ENCODE measurements around the gene KCNK15.

KCNK15 gene

DNA sequence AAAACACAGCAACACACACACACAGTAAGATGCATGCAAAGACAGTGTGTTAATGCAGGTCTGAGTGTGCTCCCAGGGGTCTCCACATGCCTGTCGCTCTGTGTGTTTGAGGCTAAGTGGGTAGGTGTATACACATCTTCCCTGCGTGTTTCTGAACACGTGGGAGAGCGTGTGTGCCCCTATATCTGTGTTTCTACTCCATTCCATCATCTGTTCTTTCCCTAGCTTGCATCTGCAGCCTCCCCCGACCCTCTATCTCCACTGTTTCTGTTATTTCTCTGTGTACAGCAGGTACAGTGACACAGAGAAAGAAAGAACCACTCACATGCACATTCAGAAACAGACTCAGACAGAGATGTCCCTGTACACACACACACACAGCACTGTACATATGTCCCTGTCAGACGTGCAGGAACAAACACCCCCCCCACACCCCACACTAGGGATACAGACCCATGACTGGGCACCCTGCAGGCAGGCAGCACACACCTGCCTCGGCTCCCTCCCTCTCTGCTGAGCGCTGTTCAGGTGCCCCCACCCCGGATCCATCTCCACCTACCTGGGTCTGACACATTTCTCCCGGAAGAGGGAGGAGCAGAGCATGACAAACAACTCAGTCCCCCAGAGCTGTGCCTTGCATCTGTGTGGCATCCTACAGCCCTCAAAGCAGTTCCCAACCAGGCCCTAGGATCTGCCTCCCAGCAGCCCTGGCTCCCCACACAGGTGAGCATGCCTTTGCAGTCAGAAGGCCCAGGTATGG is 27.6 kb downstream of the KCNK15 start:
- no peaks in the 10 kb centered on the region for H3K36me3 Mint-ChIP-seq
- peak; percentile 33 for ATAC-seq
- H3K9me3 Mint-ChIP-seq, result no peaks in the 10 kb centered on the region
- H3K27ac Mint-ChIP-seq, result no peak overlapping the region
- no peak for DNase-seq (ENCODE audit: low spot score in 2 of 2)
- H3K4me3 Mint-ChIP-seq, result no peak overlapping the region
- H3K4me1 Mint-ChIP-seq, result no peaks in the 10 kb centered on the region

DNA sequence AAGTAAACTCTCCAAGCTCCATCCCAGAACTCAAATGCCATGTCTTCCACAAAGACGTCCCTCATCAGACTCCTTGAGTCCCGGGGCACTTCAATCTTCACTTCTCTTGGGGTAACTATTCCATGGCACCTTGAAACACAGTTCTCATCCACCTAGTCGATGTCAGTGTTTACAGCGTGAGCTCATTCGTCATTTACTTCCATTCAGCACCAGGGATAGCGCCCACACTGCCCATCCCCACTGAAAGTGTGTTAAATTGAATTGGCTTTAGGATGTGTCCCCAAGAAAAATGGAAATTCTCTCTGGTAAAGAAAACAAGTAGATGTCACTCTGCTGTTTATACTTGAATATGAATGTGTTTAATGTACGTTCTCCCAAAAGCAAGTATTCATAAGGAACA is 31.3 kb downstream of the KCNK15 start:
- no peak overlapping the region for H3K4me3 Mint-ChIP-seq
- H3K27ac Mint-ChIP-seq, result no peak overlapping the region
- no peaks in the 10 kb centered on the region for H3K4me1 Mint-ChIP-seq
- H3K9me3 Mint-ChIP-seq, result peaks cover 3% of the 10 kb centered on the region
- ATAC-seq, result no peak
- H3K36me3 Mint-ChIP-seq, result no peaks in the 10 kb centered on the region
- no peak for DNase-seq (ENCODE audit: low spot score in 2 of 2)

DNA sequence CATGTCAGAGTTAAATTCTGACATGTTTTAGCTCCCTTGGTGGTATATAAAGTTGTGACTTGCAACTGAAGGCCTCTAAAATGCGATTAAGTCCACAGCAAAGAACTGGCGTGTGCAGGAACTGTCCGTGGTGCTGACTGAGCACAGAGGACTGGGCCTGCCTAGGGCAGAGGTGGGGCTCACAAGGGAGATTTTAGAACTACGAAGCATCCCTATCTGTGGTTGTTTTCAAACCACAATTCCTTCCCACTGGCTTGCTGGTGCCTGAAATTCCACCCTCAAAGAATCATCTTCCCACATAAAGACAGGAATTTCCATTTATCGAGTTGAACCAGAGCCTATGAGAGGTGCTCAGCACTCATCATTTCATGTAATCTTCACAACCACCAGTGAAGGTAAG is 34.6 kb downstream of the KCNK15 start:
- Mint-ChIP-seq H3K4me3 (no peak overlapping the region), H3K27ac (no peak overlapping the region), H3K4me1 (no peaks in the 10 kb centered on the region), H3K36me3 (no peaks in the 10 kb centered on the region), H3K9me3 (peaks cover 3% of the 10 kb centered on the region)
- ATAC-seq (no peak), DNase-seq (ENCODE audit: low spot score in 2 of 2) (peak in 1 of 2 donors; percentile 9)

DNA sequence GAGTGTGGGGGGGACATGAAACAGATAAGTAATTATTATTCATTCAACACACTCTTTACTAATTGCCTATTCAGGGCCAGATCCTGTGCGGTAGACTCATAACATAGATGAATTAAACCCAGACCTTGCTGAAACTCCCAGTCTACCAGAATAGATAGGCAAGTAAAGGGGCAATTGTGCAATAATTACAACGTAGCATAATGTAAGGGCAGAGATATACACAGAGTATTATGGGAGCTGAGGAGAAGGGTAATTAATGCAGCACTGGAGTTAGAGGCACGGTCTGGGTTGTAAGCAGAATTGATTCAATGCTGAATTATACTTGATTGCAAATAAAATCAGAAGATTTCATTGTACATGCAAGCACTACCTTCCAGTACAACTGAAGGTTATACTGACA is 35.5 kb downstream of the KCNK15 start:
- Mint-ChIP-seq H3K27ac (no peak overlapping the region), H3K36me3 (no peaks in the 10 kb centered on the region), H3K4me3 (no peak overlapping the region), H3K9me3 (peaks cover 3% of the 10 kb centered on the region), H3K4me1 (no peaks in the 10 kb centered on the region)
- DNase-seq (ENCODE audit: low spot score in 2 of 2), result no peak
- ATAC-seq, result no peak

DNA sequence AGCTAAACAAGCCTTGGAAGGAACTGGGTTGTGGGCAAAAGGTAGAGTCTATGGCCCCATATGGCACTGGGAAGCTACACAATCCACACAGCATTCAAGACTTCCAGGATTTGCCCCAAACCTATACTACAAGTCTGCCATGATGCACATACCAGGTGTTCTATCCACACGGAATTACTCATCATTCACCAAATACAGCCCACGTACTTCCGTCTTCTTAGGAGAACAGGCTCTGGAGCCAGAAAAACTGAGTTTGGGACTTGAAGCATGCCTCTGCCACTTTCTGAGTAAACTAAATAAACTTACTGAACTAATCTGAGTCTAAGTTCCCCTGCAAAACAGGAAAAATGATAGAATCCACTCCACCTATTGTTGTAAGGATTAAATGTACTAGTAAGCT is 36.1 kb downstream of the KCNK15 start:
- no peak overlapping the region for H3K27ac Mint-ChIP-seq
- H3K36me3 Mint-ChIP-seq, result no peaks in the 10 kb centered on the region
- ATAC-seq, result no peak
- H3K4me1 Mint-ChIP-seq, result no peaks in the 10 kb centered on the region
- DNase-seq (ENCODE audit: low spot score in 2 of 2), result no peak
- H3K4me3 Mint-ChIP-seq, result no peak overlapping the region
- H3K9me3 Mint-ChIP-seq, result peaks cover 3% of the 10 kb centered on the region

DNA sequence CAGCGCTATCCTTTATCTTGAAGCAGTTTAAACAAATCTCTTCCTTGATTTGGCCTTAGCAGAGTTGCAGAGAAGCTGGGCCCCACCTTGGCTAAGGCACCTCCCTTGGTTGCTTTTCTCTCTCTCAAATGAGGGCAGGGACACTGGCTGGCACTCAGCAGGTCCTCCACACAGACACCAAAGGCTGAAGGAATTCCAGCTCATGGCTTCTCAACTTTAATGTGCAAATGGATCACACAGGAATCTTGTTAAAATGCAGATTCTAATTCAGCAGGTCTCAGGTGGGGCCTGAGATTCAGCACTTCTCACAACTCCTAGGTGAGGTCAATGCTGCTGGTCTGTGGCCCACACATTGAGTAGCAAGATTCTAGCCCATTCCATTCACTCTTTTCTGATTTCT is 39.0 kb downstream of the KCNK15 start:
- ATAC-seq (no peak), DNase-seq (ENCODE audit: low spot score in 2 of 2) (no peak)
- Mint-ChIP-seq H3K4me3 (no peak overlapping the region), H3K9me3 (peaks cover 3% of the 10 kb centered on the region), H3K4me1 (no peaks in the 10 kb centered on the region), H3K27ac (no peak overlapping the region), H3K36me3 (no peaks in the 10 kb centered on the region)

DNA sequence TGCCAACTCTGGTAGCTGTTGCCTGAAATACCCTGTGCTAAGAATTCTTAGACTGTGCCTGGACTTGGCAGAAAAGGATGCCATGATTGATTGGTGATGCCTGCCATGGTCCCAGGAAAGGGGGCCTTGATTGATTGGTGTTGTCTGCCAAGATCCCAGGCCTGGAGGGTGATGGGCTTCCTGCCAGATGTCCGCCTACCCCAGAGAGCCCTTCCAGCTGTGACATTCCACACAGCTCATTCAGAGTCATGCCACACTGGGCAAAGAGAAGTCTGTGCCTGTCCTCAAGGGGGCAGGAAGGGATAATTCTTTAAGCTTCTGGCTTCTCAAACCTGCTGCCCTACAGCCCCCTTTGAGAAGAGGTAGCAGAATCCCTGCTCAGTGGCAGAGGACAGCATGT is 40.1 kb downstream of the KCNK15 start:
- H3K36me3 Mint-ChIP-seq, result no peaks in the 10 kb centered on the region
- no peak overlapping the region for H3K4me3 Mint-ChIP-seq
- DNase-seq (ENCODE audit: low spot score in 2 of 2) (no peak), ATAC-seq (no peak)
- no peaks in the 10 kb centered on the region for H3K9me3 Mint-ChIP-seq
- H3K4me1 Mint-ChIP-seq, result no peaks in the 10 kb centered on the region
- no peak overlapping the region for H3K27ac Mint-ChIP-seq

DNA sequence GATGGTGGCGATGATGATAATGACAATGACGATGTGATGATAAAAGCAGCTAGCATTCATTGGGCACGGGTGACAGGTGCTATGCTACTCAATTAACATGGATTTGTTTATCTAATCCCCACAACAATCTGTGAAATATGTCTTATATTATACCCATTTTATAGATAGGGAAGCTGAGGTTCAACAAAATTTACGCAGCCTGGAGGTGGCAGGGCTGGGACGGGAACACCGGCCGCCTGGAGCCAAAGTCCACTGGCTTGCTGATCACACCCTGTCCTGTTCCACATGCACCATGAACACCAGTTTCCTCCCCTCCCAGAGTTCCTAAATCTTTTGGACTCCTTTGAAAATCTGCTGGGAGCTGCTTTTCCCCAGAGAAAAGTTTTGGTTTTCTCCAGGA is 41.6 kb downstream of the KCNK15 start:
- Mint-ChIP-seq H3K9me3 (no peaks in the 10 kb centered on the region), H3K4me3 (no peak overlapping the region), H3K27ac (no peak overlapping the region), H3K4me1 (no peaks in the 10 kb centered on the region), H3K36me3 (no peaks in the 10 kb centered on the region)
- no peak for DNase-seq (ENCODE audit: low spot score in 2 of 2)
- ATAC-seq, result no peak

DNA sequence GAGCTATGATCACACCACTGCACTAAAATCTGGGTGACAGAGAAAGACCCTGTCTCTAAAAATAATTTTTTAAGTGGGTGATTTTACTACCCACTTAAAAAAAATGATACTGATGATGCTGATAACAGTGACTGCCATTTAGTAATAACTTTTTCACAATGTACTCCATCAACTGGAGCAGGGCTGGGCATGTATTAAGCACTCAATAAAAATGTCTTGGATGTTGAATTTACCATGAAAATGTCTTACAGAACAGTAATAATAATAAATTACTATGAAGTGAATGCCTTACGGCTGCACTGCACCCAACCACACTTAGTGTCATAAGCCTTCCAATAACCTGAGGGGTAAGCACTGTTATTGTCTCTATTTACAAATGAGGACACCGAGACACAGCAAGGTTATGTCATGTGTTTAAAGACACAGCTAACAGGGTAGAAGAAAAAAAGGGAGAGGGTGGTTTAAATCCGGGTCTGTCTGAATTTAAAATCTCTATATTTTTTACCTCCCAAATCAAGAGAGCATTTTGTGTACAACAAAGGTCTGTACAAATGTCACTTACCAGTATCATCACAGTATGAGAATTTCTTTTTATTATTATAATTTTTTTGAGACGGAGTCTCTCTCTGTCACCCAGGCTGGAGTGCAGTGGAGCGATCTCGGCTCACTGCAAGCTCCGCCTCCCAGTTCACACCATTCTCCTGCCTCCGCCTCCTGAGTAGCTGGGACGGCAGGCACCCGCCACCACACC is 43.2 kb downstream of the KCNK15 start:
- DNase-seq (ENCODE audit: low spot score in 2 of 2) (no peak), ATAC-seq (no peak)
- H3K4me3 Mint-ChIP-seq, result no peak overlapping the region
- no peaks in the 10 kb centered on the region for H3K4me1 Mint-ChIP-seq
- H3K27ac Mint-ChIP-seq, result no peak overlapping the region
- no peaks in the 10 kb centered on the region for H3K36me3 Mint-ChIP-seq
- H3K9me3 Mint-ChIP-seq, result no peaks in the 10 kb centered on the region

DNA sequence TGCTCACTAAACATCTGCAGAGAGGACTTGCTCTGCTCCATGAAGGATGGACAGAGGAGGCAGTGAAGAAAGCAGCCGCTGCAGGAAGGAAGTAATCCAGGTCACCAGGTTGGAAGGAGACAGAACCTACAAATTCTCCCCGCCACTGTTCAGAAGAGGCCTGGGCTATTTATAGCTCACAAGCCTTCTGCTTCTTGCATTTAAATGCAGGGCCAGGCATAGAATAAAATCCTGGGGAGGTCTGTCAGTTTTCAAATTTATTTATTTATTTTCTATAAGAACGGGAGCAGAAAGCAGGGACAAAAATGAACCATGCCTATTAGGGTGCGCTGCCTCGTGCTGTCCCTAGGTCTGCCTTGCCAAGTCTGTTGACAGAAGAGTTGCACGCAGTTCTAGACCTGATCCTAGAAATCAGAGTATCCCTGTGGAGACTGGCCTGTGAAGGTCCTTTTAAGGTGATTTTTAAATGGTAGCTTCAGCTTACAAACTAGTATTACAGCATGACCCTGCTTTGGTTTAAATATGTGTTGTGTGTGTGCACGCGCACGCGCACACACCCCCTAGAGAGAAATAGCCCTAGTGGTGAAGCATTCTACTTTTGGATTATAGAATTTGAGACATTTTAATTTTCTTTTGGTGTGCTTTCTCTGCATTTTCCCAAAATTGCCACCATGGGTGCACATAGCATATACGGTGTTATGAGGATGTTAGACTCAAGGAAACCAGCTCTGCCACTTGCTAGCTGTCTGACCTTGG is 45.2 kb downstream of the KCNK15 start:
- DNase-seq (ENCODE audit: low spot score in 2 of 2), result no peak
- H3K4me1 Mint-ChIP-seq, result no peaks in the 10 kb centered on the region
- no peaks in the 10 kb centered on the region for H3K36me3 Mint-ChIP-seq
- H3K4me3 Mint-ChIP-seq, result no peak overlapping the region
- H3K9me3 Mint-ChIP-seq, result no peaks in the 10 kb centered on the region
- no peak for ATAC-seq
- no peak overlapping the region for H3K27ac Mint-ChIP-seq

DNA sequence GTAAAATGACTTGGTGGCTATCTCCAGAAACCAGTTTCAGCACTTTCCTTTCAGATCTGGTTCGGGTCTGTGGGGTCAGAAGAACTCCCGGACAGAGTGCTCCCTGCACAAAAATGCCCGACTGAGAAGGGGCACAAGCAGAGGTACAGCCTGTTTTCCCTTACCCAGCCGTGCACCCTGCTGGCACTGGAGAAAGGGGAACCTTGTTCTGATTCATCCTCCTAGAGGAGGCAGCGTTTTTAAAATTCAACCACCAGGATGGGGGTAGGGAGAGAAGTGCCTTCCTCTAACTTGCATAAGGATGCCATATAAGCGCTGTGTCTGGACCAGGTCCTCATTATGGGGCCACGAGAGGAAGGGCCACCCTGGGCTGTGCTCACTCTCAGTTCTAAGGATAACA is 47.1 kb downstream of the KCNK15 start:
- ATAC-seq, result no peak
- Mint-ChIP-seq H3K27ac (no peak overlapping the region), H3K4me1 (no peaks in the 10 kb centered on the region), H3K4me3 (no peak overlapping the region), H3K36me3 (no peaks in the 10 kb centered on the region), H3K9me3 (no peaks in the 10 kb centered on the region)
- no peak for DNase-seq (ENCODE audit: low spot score in 2 of 2)

DNA sequence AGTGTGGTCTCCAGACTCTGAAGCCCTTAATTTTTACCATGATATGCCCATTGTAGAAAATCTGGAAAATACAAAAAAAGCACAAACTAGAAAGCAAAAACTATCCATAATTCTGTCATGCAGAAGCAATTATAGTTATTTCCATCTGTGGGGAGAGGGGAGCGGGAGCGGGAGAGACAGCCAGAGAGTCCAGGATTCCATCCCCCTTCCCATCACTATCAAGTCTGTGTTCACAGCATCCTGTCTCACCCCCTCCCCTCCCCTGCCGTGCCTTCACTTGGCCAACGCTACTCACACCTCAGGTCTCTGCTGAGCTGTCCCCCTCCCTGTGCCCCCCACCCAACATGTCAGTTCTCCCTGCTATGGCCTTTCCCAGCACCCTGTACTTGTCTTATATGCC is 50.2 kb downstream of the KCNK15 start:
- DNase-seq (ENCODE audit: low spot score in 2 of 2) (no peak), ATAC-seq (no peak)
- no peak overlapping the region for H3K27ac Mint-ChIP-seq
- no peaks in the 10 kb centered on the region for H3K4me1 Mint-ChIP-seq
- no peaks in the 10 kb centered on the region for H3K36me3 Mint-ChIP-seq
- no peak overlapping the region for H3K4me3 Mint-ChIP-seq
- no peaks in the 10 kb centered on the region for H3K9me3 Mint-ChIP-seq

DNA sequence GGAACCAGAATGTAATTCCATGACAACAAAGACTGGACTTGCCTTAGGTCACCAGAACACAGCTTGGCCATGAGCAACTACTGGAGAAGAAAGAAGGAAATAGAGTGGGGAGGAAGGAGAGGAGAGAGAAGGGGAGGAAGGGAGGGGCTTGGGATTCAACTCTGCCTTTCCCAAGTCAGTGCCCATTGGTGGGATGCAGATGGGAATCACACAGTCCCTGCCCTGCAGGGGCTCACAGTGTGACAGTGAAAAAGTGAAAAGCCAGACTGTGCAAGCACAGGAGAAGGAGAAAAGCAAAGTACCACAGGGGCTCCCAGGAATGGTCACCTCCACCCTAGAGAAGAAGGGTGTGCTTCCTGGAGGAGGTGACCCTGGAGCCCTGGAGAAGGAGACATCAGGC is 50.6 kb downstream of the KCNK15 start:
- H3K27ac Mint-ChIP-seq, result no peak overlapping the region
- H3K36me3 Mint-ChIP-seq, result no peaks in the 10 kb centered on the region
- H3K4me3 Mint-ChIP-seq, result no peak overlapping the region
- H3K9me3 Mint-ChIP-seq, result no peaks in the 10 kb centered on the region
- DNase-seq (ENCODE audit: low spot score in 2 of 2) (no peak), ATAC-seq (no peak)
- no peaks in the 10 kb centered on the region for H3K4me1 Mint-ChIP-seq

DNA sequence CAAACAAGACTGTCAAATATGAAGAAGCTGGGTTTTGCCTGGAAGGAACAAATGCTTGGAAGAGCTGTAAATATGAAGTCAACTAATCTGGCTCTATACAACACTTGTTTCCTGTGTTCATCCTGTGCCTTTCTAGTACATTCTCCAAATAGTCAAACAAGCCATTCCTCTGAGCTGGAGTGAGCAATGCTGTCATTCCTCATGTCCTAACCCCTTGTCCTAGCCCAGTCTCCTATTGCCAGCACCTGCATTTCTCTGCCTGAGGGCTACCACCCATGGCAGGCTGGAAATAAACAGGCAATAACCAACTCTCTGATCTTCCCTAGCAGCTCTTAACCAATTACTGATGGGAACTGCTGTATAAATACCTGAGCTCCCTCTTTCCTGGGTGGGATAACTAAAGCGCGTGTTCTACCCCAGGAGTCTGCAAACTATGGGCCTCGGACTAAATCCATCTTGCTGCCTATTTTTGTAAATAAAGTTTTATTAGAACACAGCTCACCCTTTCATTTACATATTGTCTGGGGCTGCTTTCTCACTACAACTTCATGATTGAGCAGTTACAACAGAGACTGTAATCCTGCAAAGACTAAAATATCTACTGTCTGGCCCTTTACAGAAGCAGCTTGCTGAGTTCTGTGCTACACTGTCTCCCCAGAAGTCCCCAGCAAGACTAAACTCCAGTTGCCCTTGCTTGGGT is 51.2 kb downstream of the KCNK15 start:
- no peak overlapping the region for H3K4me3 Mint-ChIP-seq
- no peaks in the 10 kb centered on the region for H3K9me3 Mint-ChIP-seq
- no peak for ATAC-seq

DNA sequence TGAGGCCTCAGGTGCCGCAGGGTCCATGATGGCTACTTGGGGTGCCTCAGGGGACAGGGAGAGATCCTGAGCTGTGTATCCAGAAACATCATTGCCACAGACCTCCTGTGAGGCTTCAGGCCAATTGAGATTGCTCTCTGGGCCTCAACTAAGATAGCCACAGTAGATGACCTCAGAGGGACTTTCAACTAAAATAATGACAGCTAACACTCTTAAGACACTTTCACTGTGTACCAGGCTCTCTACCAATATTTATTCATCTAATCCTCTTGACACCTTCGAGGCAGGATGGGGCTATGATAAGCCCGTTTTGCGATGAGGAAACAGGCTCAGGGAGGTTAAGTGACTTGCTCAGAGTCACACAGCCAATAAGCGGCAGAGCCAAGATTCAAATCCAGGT is 54.0 kb downstream of the KCNK15 start:
- no peaks in the 10 kb centered on the region for H3K4me1 Mint-ChIP-seq
- H3K36me3 Mint-ChIP-seq, result no peaks in the 10 kb centered on the region
- no peak overlapping the region for H3K27ac Mint-ChIP-seq

More for the DNA sequence above, 51.2 kb downstream of the KCNK15 start:
- no peak for DNase-seq (ENCODE audit: low spot score in 2 of 2)
- no peaks in the 10 kb centered on the region for H3K4me1 Mint-ChIP-seq
- H3K36me3 Mint-ChIP-seq, result no peaks in the 10 kb centered on the region
- no peak overlapping the region for H3K27ac Mint-ChIP-seq

More for the DNA sequence above, 54.0 kb downstream of the KCNK15 start:
- no peak for ATAC-seq
- DNase-seq (ENCODE audit: low spot score in 2 of 2), result no peak
- Mint-ChIP-seq H3K9me3 (no peaks in the 10 kb centered on the region), H3K4me3 (no peak overlapping the region)

Measured in stimulated activated effector memory CD8-positive, alpha-beta T cell treated with anti-CD3 and anti-CD28 coated beads, Interleukin-12 subunit alpha, Interleukin-12 subunit beta, amount 100 ng/mL, for 72 hours (primary cell).